HepG2 (cell line): ENCODE data around the gene PTPRN. TPM values are rescaled to one million over a fixed set of nuclear protein-coding genes. Genes with fewer than 3 reads are reported as not detected.

ENCODE experiments used
- CREB1 ChIP-seq, 2 experiments: fragments of 450-650 bp in 1 of 2; IDR thresholded peaks; 2 replicates each; pipeline ENCODE4 v1.6.1; 2016 to 2017; ENCODE audit warnings: control low read depth in 1 of 2, mild to moderate bottlenecking in 1 of 2, missing compliant biosample characterization in 1 of 2, missing genetic modification characterization in 1 of 2
- ETV5 ChIP-seq: IDR thresholded peaks from 2 replicates; pipeline ENCODE4 v1.6.1; 2018; ENCODE audit warnings: missing biosample characterization, missing genetic modification reagents, inconsistent platforms, borderline replicate concordance
- FOXO1 ChIP-seq: sonication (generic); formaldehyde crosslinking; IDR thresholded peaks from 2 replicates; pipeline ENCODE4 v1.4.0; 2020; ENCODE audit warnings: missing genetic modification reagents
- HNF1A ChIP-seq, 2 experiments: sonication (generic) in 1 of 2; formaldehyde crosslinking in 1 of 2; IDR thresholded peaks; 2 replicates each; pipeline versions ENCODE4 v1.4.0 to v1.6.1; 2016 to 2020; ENCODE audit warnings: borderline replicate concordance in 1 of 2, low read depth in 1 of 2, mild to moderate bottlenecking in 1 of 2, missing genetic modification reagents in 1 of 2
- MAFF ChIP-seq: IDR thresholded peaks from 2 replicates; pipeline ENCODE4 v1.6.1; 2011; ENCODE audit warnings: low read depth, low read length, improper control_type of control experiment
- MTF1 ChIP-seq: sonication (generic); formaldehyde crosslinking; IDR thresholded peaks from 2 replicates; pipeline ENCODE4 v1.5.0; 2020; ENCODE audit warnings: missing genetic modification reagents
- PRDM10 ChIP-seq: sonication (generic); formaldehyde crosslinking; IDR thresholded peaks from 2 replicates; pipeline ENCODE4 v1.4.0; 2020; ENCODE audit warnings: low read depth, missing genetic modification reagents
- SAP130 ChIP-seq: IDR thresholded peaks from 2 replicates; pipeline ENCODE4 v1.6.1; 2016; ENCODE audit warnings: low read depth
- SMAD1 ChIP-seq: sonication (generic); formaldehyde crosslinking; IDR thresholded peaks from 2 replicates; pipeline ENCODE4 v1.4.0; 2020; ENCODE audit warnings: missing genetic modification reagents, low read depth, mild to moderate bottlenecking, borderline replicate concordance
- TAF15 ChIP-seq: fragments of 200-400 bp; formaldehyde crosslinking; IDR thresholded peaks from one replicate; pipeline ENCODE4 v1.6.1; 2018; ENCODE audit warnings: mild to moderate bottlenecking, low read depth, low read length; ENCODE audit not compliant: poor library complexity, severe bottlenecking
- TFDP1 ChIP-seq: IDR thresholded peaks from 2 replicates; pipeline ENCODE4 v1.6.1; 2016; ENCODE audit warnings: missing compliant biosample characterization, missing genetic modification reagents, borderline replicate concordance
- ZBTB34 ChIP-seq: sonication (generic); formaldehyde crosslinking; IDR thresholded peaks from 2 replicates; pipeline ENCODE4 v1.8.0; 2022; ENCODE audit warnings: mild to moderate bottlenecking, missing genetic modification reagents
- ZNF746 ChIP-seq: sonication (generic); formaldehyde crosslinking; IDR thresholded peaks from 2 replicates; pipeline ENCODE4 v1.8.0; 2022; ENCODE audit warnings: mild to moderate bottlenecking, missing genetic modification reagents
- ZNF878 ChIP-seq: sonication (generic); formaldehyde crosslinking; IDR thresholded peaks from 2 replicates; pipeline ENCODE4 v1.8.1; 2023; ENCODE audit warnings: mild to moderate bottlenecking, missing genetic modification reagents, moderate library complexity
- polyA plus RNA-seq, 8 experiments: library from polyadenylated mRNA; depleted of rRNA in 3 of 8; stranded (reverse) in 7 of 8; unstranded in 1 of 8; fragments of >200 nt; fragmentation: Illumina TruSeq in 4 of 8; extraction: Trizol in 4 of 8; gene quantifications; 2 replicates each; pipeline versions ENCODE4 v1.2.1 to v1.2.3, GENCODE V29; 2011 to 2016; ENCODE audit warnings: low read depth in 4 of 8, missing spikeins in 1 of 8, mixed read lengths in 1 of 8; ENCODE audit not compliant: insufficient read depth in 1 of 8
- total RNA-seq, 5 experiments: library from RNA; depleted of rRNA; stranded (reverse); fragments of >200 nt; fragmentation: Illumina TruSeq; extraction: Trizol; gene quantifications; 2 replicates each; pipeline ENCODE4 v1.2.3, GENCODE V29; 2016; ENCODE audit warnings: low read depth in 1 of 5
- TF ChIP-seq, protein P1 (sequence below): sonication (generic); formaldehyde crosslinking; IDR thresholded peaks from 2 replicates; pipeline ENCODE4 v1.8.1; 2023; ENCODE audit warnings: mild to moderate bottlenecking, missing genetic modification reagents, borderline replicate concordance

PTPRN gene
- total and polyA plus RNA-seq, 2 of the 13 experiments (the other 11 are each of a cell fraction or from before 2014, with no cell fraction given), result 0.26 TPM; not detected in 1

DNA sequence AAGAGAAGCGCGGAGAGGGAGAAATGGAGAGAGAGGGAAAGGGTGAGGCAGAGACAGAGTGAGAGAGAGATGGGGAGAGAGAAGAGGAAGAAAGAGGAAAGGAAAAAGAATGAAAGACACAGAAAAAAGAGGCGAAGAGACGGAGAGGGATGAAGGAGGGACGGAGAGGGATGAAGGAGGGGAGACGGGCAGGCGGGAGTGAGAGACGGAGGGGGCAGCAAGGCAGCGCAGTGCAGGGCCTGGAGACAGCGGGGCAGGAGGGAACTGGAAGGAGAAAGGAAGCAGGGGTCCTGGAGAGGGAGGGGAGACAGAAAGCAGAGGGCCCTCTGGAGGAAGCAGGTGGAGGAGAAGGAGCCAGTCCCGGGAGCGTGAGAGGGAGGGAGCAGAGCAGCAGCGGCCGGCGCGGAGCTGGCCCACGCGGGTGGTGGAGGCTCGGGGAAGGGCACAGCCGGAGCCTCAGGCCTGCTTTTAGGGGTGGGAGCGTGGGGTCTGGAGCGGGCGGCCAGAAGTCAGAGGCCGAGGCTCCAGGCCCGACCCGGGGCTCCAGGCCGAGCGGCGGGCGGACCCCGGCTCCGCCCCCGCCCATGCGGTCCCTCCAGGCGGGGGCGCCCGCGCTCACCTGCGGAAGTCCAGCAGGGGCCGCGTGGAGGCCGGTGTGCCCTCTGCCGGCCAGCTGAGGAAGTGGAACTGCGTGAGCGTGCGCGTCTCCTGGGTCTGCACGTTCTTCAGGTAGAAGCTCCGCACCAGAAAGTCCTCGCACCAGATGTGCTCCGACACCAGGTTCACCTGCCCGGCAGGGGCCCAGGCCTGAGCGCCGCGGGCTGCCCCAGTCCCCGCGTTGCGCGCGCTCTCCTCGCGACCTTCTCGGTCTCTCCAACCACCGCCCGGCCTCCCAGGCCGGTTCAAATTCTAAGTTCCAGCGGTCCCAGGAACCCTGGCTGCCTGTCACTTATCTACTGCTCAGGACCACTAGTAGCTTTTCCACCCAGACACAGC is 14.5 kb downstream of the PTPRN start (continued):
- no peak for TF ChIP-seq MAFF
- 0 out of 2 replicates have a peak, but pooled peaks have one; percentile 4 for TF ChIP-seq ZBTB34 (CRISPR knock-in tag)
- TF ChIP-seq FOXO1, result peak; percentile 76
- no peak; the same call in 1 of the 2 replicates for TF ChIP-seq HNF1A (IDR thresholded peaks at IDR 0.05; ENCODE audit: low read depth)
- peak; percentile 75; the same call in 1 of the 2 replicates for TF ChIP-seq HNF1A (CRISPR knock-in tag; IDR thresholded peaks at IDR 0.05; ENCODE audit: borderline replicate concordance)
- no peak for TF ChIP-seq TAF15
- TF ChIP-seq, protein P1, sequence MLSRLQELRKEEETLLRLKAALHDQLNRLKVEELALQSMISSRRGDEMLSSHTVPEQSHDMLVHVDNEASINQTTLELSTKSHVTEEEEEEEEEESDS (CRISPR knock-in tag), result 0 out of 2 replicates have a peak, but pooled peaks have one; percentile 39
- TF ChIP-seq TFDP1 (CRISPR knock-in tag), result peak; percentile 86
- no peak for TF ChIP-seq CREB1 (IDR thresholded peaks at IDR 0.05)
- TF ChIP-seq CREB1 (CRISPR knock-in tag; IDR thresholded peaks at IDR 0.05), result no peak
- TF ChIP-seq ZNF878, result no peak
- TF ChIP-seq MTF1 (CRISPR knock-in tag), result no peak
- peak; percentile 79 for TF ChIP-seq PRDM10
- TF ChIP-seq SMAD1 (CRISPR knock-in tag), result no peak
- TF ChIP-seq SAP130, result peak; percentile 93
- no peak; the same call in 1 of the 2 replicates for TF ChIP-seq ZNF746 (CRISPR knock-in tag)
- peak; percentile 92 for TF ChIP-seq ETV5 (CRISPR knock-in tag)
